BLaER1 treated with 17β-estradiol and CSF1 and Interleukin-3, amounts not matched to agents 10 nM and 100 nM (cell line): ENCODE measurements around the gene RPS19.
"Not testable (repeated sequence)": the region's sequence is repeated elsewhere in the genome, so short reads cannot be mapped to it uniquely, and the experiment has no call there.

ENCODE experiments used
- H3K27ac ChIP-seq, 11 experiments: shearing (Covaris generic); formaldehyde crosslinking; 2 replicates each; pipeline ENCODE4 v1.8.1; 2022
- H3K27me3 ChIP-seq, 11 experiments: shearing (Covaris generic); formaldehyde crosslinking; 2 replicates each; pipeline ENCODE4 v1.8.1; 2022
- H3K36me3 ChIP-seq, 11 experiments: shearing (Covaris generic); formaldehyde crosslinking; 2 replicates each; pipeline ENCODE4 v1.8.1; 2022
- H3K4me1 ChIP-seq, 10 experiments: shearing (Covaris generic); formaldehyde crosslinking; 2 replicates each; pipeline ENCODE4 v1.8.1; 2022
- H3K4me2 ChIP-seq, 11 experiments: shearing (Covaris generic); formaldehyde crosslinking; 2 replicates each; pipeline ENCODE4 v1.8.1; 2022
- H3K4me3 ChIP-seq, 10 experiments: shearing (Covaris generic); formaldehyde crosslinking; 2 replicates each; pipeline ENCODE4 v1.8.1; 2022
- H3K9ac ChIP-seq, 11 experiments: shearing (Covaris generic); formaldehyde crosslinking; 2 replicates each; pipeline ENCODE4 v1.8.1; 2022
- H3K9me3 ChIP-seq, 11 experiments: shearing (Covaris generic); formaldehyde crosslinking; replicated peaks in 1 of 11; 2 replicates each; pipeline ENCODE4 v1.8.1; 2022
- H4K20me1 ChIP-seq, 11 experiments: shearing (Covaris generic); formaldehyde crosslinking; 2 replicates each; pipeline ENCODE4 v1.8.1; 2022
- Cebpa-rat ChIP-seq, 11 experiments: shearing (Covaris generic); IDR thresholded peaks; 2 replicates each; pipeline ENCODE4 v1.8.1; 2022

The RPS19 gene

DNA sequence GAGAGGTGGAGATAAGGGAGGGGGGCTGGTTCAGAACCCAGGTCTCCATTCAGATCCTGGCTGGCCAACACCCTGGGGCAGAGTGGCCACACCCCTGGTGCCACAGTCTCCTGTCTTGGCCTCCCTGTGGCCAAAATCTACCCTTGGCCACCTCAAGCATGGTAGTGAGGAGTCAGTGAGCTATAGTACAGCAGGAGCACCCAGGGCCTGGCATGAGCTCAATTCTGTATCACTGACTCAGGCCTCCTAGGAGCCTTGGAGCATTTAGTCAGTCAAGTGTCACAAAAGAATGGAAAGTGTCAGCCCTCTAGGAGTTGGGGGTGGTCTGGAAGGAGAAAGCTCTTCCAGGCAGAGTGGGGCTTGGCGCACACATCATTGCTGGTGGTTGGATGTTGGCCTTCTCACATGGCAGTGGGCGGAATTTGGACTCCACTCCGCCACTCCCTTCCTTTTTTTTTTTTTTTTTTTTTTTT is 10.4 kb downstream of the RPS19 start:
- Histone ChIP-seq H3K27me3 (no peaks in the 10 kb centered on the region), H4K20me1 (peaks cover 64 to 80% (median 69%) of the 10 kb centered on the region in 11 experiments), H3K9me3 (no peaks in the 10 kb centered on the region), H3K9ac (peak overlapping the region; percentile 41 to 100 (median 99); a peak in 19 of 22 replicates), H3K27ac (peak overlapping the region in 10 of 11 experiments; percentile 23 to 99 (median 94); a peak in 18 of 22 replicates), H3K36me3 (peaks cover 58 to 75% (median 69%) of the 10 kb centered on the region in 11 experiments), H3K4me3 (peak overlapping the region in 6 of 10 experiments; percentile 19 to 51 (median 38); a peak in 7 of 20 replicates), H3K4me2 (peak overlapping the region; percentile 91 to 100 (median 98)), H3K4me1 (peaks cover 98 to 100% (median 100%) of the 10 kb centered on the region in 10 experiments)
- TF ChIP-seq Cebpa-rat (IDR thresholded peaks at IDR 0.05), result no peak

DNA sequence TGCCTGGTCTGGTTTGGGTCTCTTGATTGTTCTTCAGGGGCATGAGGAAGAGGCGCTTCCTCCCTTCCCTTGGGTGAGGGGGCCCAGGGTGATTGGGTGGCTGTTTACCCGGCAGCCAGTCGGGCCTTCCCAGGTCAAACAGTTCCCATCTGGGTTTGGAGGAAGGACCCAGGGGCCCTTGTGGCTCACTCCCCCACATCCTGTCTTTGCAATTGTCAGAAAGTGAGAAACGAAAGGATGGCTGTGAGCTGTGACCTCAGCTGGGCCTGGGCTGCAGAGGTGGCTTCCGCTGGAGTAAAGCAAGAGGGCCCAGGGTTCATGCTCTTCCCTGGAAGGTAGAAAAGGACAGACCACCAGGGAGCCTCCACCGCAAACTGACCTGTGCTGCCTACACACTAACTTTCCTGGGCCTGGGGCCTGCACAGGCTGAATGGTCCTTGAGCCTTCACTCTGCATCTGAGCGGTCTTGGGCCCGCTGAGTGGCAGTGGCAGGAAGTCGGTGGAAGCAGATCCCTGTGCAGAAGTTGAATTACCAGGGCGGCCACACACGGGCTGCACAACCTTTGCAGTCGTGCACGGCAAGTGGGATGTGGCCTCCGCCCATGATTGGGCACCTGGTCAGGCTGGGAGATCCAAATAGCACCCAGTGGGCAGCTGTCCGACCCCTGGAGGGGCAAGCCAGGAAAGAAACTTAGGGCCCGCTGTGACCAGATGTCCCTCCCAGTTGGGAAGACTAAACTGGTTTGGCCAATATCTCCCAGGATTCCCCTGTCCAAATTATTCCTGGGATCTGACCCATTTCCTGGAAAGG is 11.7 kb downstream of the RPS19 start:
- peak in 4 of 11 experiments; percentile 57 to 74 (median 64); a peak in 7 of 22 replicates for TF ChIP-seq Cebpa-rat (IDR thresholded peaks at IDR 0.05)
- H4K20me1 ChIP-seq, result peaks cover 51 to 66% (median 55%) of the 10 kb centered on the region in 11 experiments
- peaks cover 98 to 100% (median 100%) of the 10 kb centered on the region in 10 experiments for H3K4me1 ChIP-seq
- peak overlapping the region; percentile 53 to 100 (median 99); a peak in 20 of 22 replicates for H3K9ac ChIP-seq
- peak overlapping the region; percentile 91 to 100 (median 98) for H3K4me2 ChIP-seq
- H3K27ac ChIP-seq, result peak overlapping the region; percentile 52 to 99 (median 93); a peak in 21 of 22 replicates
- peaks cover 47 to 62% (median 56%) of the 10 kb centered on the region in 11 experiments for H3K36me3 ChIP-seq
- H3K4me3 ChIP-seq, result peak overlapping the region in 8 of 10 experiments; percentile 6 to 55 (median 34); a peak in 16 of 20 replicates
- H3K27me3 ChIP-seq, result no peaks in the 10 kb centered on the region
- no peaks in the 10 kb centered on the region for H3K9me3 ChIP-seq

DNA sequence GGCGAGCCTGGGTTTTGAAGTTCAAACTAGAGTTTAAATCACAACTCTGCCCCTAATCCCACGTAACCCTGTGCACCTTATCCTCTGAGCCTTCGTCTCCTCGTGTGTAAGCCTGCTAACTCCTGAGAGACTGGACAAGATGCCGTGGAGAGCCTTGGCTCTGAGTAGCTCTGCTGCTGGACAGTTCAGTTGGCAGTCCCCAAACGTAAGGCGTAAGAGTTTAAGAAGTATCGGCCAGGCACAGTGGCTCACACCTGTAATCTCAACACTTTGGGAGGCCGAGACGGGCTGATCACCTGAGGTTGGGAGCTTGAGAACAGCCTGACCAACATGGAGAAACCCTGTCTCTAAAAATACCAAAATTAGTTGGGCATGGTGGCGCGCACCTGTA is 12.3 kb downstream of the RPS19 start:
- peaks cover 45 to 60% (median 50%) of the 10 kb centered on the region in 11 experiments for H4K20me1 ChIP-seq
- peak overlapping the region in 10 of 11 experiments; percentile 62 to 99 (median 94); a peak in 21 of 22 replicates for H3K27ac ChIP-seq
- H3K9me3 ChIP-seq, result no peaks in the 10 kb centered on the region
- H3K4me1 ChIP-seq, result peaks cover 93 to 100% (median 100%) of the 10 kb centered on the region in 10 experiments
- H3K4me3 ChIP-seq, result peak overlapping the region in 8 of 10 experiments; percentile 6 to 55 (median 34); a peak in 14 of 20 replicates
- no peaks in the 10 kb centered on the region for H3K27me3 ChIP-seq
- no peak for TF ChIP-seq Cebpa-rat (IDR thresholded peaks at IDR 0.05)
- peak overlapping the region; percentile 32 to 100 (median 99); a peak in 20 of 22 replicates for H3K9ac ChIP-seq
- H3K4me2 ChIP-seq, result peak overlapping the region; percentile 91 to 100 (median 98)
- peaks cover 42 to 56% (median 50%) of the 10 kb centered on the region in 11 experiments for H3K36me3 ChIP-seq

DNA sequence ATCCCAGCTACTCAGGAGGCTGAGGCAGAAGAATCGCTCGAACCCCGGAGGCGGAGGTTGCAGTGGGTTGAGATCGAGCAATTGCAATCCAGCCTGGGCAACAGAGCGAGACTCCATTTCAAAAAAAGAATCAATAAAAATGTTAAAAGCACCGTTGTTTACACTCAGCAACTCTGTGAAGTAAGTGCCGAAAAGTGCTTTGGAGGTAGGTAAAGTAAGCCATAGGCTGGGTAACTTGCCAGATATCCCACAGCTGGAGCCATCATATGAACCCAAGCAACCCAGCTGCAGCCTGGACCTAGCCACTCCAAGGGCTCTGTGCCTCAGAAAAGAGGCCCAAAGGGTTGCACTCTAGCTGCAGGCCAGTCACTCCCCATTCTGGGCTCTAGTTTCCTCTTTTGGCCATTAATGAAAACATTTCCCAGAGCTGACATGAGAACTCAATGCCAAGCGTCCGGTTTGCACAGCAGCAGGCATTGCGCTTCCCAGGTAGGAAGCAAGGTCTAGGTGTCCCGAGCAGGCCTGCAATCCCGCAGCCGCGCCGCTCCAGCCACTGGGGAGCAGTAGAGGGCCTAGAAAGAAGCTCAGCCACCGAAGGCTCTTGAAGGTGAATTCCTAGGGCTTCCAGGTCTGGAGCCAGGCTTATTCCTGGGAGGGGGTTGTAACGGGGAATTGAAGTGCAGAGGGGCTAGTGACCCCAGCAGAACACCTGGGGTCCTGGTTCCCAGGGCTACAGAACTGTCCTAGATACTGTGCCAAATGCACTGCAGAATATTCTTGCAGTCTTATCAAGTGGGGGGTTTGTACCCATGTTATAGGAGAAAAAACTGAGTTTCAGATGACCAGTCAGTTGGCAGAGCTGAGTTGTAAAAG is 13.0 kb downstream of the RPS19 start:
- Histone ChIP-seq H3K4me1 (peaks cover 91 to 100% (median 98%) of the 10 kb centered on the region in 10 experiments), H3K27ac (peak overlapping the region in 10 of 11 experiments; percentile 62 to 99 (median 94); a peak in 20 of 22 replicates), H3K27me3 (no peaks in the 10 kb centered on the region), H4K20me1 (peaks cover 39 to 54% (median 44%) of the 10 kb centered on the region in 11 experiments), H3K4me3 (peak overlapping the region in 7 of 10 experiments; percentile 6 to 55 (median 36); a peak in 7 of 20 replicates), H3K9ac (peak overlapping the region in 10 of 11 experiments; percentile 51 to 100 (median 99); a peak in 18 of 22 replicates), H3K4me2 (peak overlapping the region; percentile 91 to 100 (median 98)), H3K36me3 (peaks cover 35 to 50% (median 44%) of the 10 kb centered on the region in 11 experiments), H3K9me3 (no peaks in the 10 kb centered on the region)
- TF ChIP-seq Cebpa-rat (IDR thresholded peaks at IDR 0.05), result no peak

- Histone ChIP-seq H3K4me3 (peak overlapping the region in 4 of 10 experiments; percentile 25 to 79 (median 74); a peak in 3 of 20 replicates), H3K4me2 (peak overlapping the region; percentile 91 to 100 (median 98)), H3K27ac (peak overlapping the region in 9 of 11 experiments; percentile 88 to 99 (median 94); a peak in 18 of 22 replicates), H4K20me1 (peaks cover 9 to 25% (median 14%) of the 10 kb centered on the region in 11 experiments; a peak in 18 of 22 replicates), H3K36me3 (peaks cover 6 to 41% (median 30%) of the 10 kb centered on the region in 11 experiments), H3K9ac (peak overlapping the region in 8 of 11 experiments; percentile 62 to 100 (median 90); a peak in 16 of 22 replicates), H3K4me1 (peaks cover 87 to 98% (median 93%) of the 10 kb centered on the region in 10 experiments)
- not testable (repeated sequence) for H3K9me3 ChIP-seq, H3K27me3 ChIP-seq
Observed at GRCh38 chr19:41875973-41876372, 15.9 kb downstream of the RPS19 start.

DNA sequence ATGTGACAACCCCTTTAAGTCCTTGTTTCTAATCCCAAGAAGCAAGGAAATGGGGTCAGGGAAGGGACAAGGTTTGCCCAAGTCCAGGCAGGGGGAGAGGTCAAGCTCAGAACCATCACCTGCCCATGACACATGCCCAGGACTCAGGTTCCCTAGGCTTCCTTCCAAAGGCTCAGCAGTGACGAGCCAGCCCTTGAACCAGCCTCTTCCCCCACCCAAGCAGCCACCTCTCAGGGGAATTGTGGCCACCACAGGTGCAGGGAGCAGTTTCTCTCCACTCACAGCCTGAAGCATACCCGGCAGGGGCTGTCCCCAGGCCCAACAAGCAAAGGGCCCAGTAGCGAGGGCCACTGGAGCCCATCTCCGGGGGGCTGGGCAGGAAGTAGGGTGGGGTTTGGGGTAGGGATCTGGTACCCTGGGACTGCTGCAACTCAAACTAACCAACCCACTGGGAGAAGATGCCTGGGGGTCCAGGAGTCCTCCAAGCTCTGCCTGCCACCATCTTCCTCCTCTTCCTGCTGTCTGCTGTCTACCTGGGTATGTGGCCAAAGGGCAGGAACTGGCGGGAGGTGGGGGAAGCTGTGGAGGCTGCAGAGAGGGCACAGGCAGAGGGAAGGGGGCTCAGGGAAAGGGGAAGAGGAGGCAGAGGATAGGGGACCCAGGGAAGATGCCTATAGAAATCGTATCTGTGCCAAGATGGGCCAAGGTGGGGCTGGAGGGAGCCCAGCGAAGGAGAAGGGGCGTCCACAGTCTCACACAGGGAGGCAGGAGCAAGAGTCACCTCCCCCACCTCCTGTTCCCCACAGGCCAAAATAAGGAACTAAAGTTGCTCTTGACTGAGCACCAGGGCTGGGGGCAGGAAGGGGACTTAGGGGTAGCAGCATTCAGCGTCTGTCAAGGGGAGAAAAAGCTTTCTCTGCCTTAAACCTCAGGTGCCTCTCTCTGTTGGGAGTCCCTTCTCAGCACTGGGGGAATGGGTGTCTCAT is 17.1 kb downstream of the RPS19 start, which contains the start of gene CD79A:
CD79A (plus strand) TSS at position 433 of the 986 bp plus-strand sequence; CDS start at position 459, 26 bp downstream.
- Histone ChIP-seq H3K4me1 (peaks cover 87 to 98% (median 93%) of the 10 kb centered on the region in 10 experiments), H3K9ac (peak within 1 kb of the TSS; percentile 60 to 100 (median 89)), H3K4me2 (peak within 1 kb of the TSS; percentile 91 to 100 (median 98)), H3K36me3 (peaks cover 0 to 47% (median 28%) of the 10 kb centered on the region in 11 experiments; a peak in 17 of 22 replicates), H3K9me3 (no peaks in the 10 kb centered on the region), H3K27me3 (no peaks in the 10 kb centered on the region), H3K27ac (peak within 1 kb of the TSS; percentile 63 to 99 (median 93)), H3K4me3 (peak within 1 kb of the TSS; percentile 23 to 79 (median 74); a peak in 19 of 20 replicates), H4K20me1 (peaks cover 0 to 14% (median 5%) of the 10 kb centered on the region in 11 experiments; a peak in 13 of 22 replicates)
- TF ChIP-seq Cebpa-rat (IDR thresholded peaks at IDR 0.05), result no peak
